Measurements from ENCODE around the gene OAS2. TPM values are rescaled to one million over a fixed set of nuclear protein-coding genes. Genes with fewer than 3 reads are reported as not detected.
A peak's percentile ranks its signal among the peaks of the same experiment; 100 is the strongest.

Gene OAS2
- total and polyA plus RNA-seq, 9 of the 15 experiments (the other 6 are each of a cell fraction or from before 2014, with no cell fraction given), result 0.13 to 0.85 TPM; not detected in 7

GRCh38 chr12:113056631-113057488, 78.5 kb downstream of the OAS2 start, which contains the start of gene DTX1:
TSS of gene DTX1 (plus strand) at chr12:113056730. CDS start at chr12:113058193, 1,463 bp downstream.
- intact Hi-C loops (cut with micrococcal nuclease), result no loop called here

More at GRCh38 chr12:113056631-113057488, 78.5 kb downstream of the OAS2 start, which contains the start of gene DTX1:
- peaks cover 8% of the 10 kb centered on the region for H4K20me1 ChIP-seq (replicated peaks; ENCODE audit: control insufficient read depth, insufficient read depth, low read length)
- ChIA-PET POLR2A (interaction anchor here (0.7 kb wide), 1 partner anchor 440 kb away, joined by 3 read pairs; no protein-coding TSS in a partner anchor), CTCF (ENCODE audit: low intra/inter-chr PET ratio) (no interaction called here)
- WGBS (ENCODE audit: insufficient coverage, low coverage, missing lambda C conversion rate), result 4% methylated on average over 35 of the region's 94 CpGs
- no peak for TF ChIP-seq ZNF224 (CRISPR knock-in tag; IDR thresholded peaks at IDR 0.05)
- TF ChIP-seq MNT (conservative IDR thresholded peaks at IDR 0.05), result no peak
- TF ChIP-seq SMC3 (conservative IDR thresholded peaks at IDR 0.05; ENCODE audit: insufficient read depth, low read depth, low read length), result no peak
- no peak for TF ChIP-seq MEF2A (IDR thresholded peaks at IDR 0.05; ENCODE audit: control insufficient read depth, low read depth, low read length)
- TF ChIP-seq SAFB (IDR thresholded peaks at IDR 0.05; ENCODE audit: borderline replicate concordance, low read depth, low read length), result peak; percentile 89; the same call in 1 of the 2 replicates
- no peak for TF ChIP-seq ZNF277 (CRISPR knock-in tag; IDR thresholded peaks at IDR 0.05; ENCODE audit: borderline replicate concordance)
- BruUV-seq (replicated peaks), result no TSS peak
- peaks cover 8 to 37% of the 10 kb centered on the region in 2 experiments; a peak in 3 of 5 replicates for H3K27me3 ChIP-seq (ENCODE audit: control insufficient read depth in 2 of 2, insufficient read depth in 2 of 2, low read length in 2 of 2)
- H3K4me1 ChIP-seq (replicated peaks in 1 of 2; ENCODE audit: control insufficient read depth in 2 of 2, insufficient read depth in 2 of 2, low read length in 2 of 2), result peaks cover 0 to 18% of the 10 kb centered on the region in 2 experiments; a peak in 1 of 5 replicates
- no peak within 1 kb of the TSS for H3K9ac ChIP-seq (ENCODE audit: insufficient read depth in 1 of 2, low read depth in 2 of 2, low read length in 2 of 2)
- no peak within 1 kb of the TSS for H3K4me3 ChIP-seq
- H3K9me1 ChIP-seq (ENCODE audit: control insufficient read depth, insufficient read depth, low read length), result no peaks in the 10 kb centered on the region
- H3K4me2 ChIP-seq (ENCODE audit: insufficient read depth, low read length), result no peak within 1 kb of the TSS
- in situ Hi-C loops (cut with MboI), result no loop called here
- FAIRE-seq, result no peak
- H3K27ac ChIP-seq (ENCODE audit: extremely low read depth, low read depth, low read length), result no peak within 1 kb of the TSS
- H3K9me3 ChIP-seq (replicated peaks; ENCODE audit: control insufficient read depth, insufficient read depth, low read depth, low read length), result no peaks in the 10 kb centered on the region
- ATAC-seq, result no peak
- DNase-seq (ENCODE audit: extremely low read depth in 1 of 4, low spot score in 3 of 4), result peak in 1 of 4 experiments; percentile 24
- no peak within 1 kb of the TSS for H2AFZ ChIP-seq (ENCODE audit: low read depth, low read length)
- no peaks in the 10 kb centered on the region for H3K79me2 ChIP-seq (ENCODE audit: control insufficient read depth, insufficient read depth, low read length)
- H3K36me3 ChIP-seq (ENCODE audit: control insufficient read depth, insufficient read depth, low read length), result no peaks in the 10 kb centered on the region
